Activated B cell treated with CpG ODN at 0.5 μM for 24 hours (primary cell): Measurements from ENCODE around the gene SPATA31D4. TPM values are rescaled to one million over a fixed set of nuclear protein-coding genes. Genes with fewer than 3 reads are reported as not detected.

Experiments
- ATAC-seq: fragments of 200-7000 bp; cut with Tn5 transposase; one replicate; pipeline ENCODE4 v1.10.0; 2021; ENCODE audit warnings: low read depth, mild to moderate bottlenecking, moderate library complexity
- CTCF ChIA-PET: fragments of 350-600 bp; sonication (Branson Sonifier 250); formaldehyde crosslinking; loops from one replicate; lab custom pipeline; 2021; ENCODE audit warnings: antibody characterized with exemption; lab: Charles Lee
- POLR2A ChIA-PET: fragments of 350-600 bp; sonication (Branson Sonifier 250); formaldehyde crosslinking; loops from one replicate; lab custom pipeline; 2021; ENCODE audit warnings: antibody characterized with exemption; lab: Charles Lee
- DNase-seq: peaks from one replicate; pipeline ENCODE4 v3.0.0; 2022
- H3K27ac Mint-ChIP-seq: one replicate; pipeline ENCODE4 v1.8.0; 2020; ENCODE audit warnings: mixed read lengths
- H3K27me3 Mint-ChIP-seq: one replicate; pipeline ENCODE4 v1.8.0; 2021; ENCODE audit warnings: mixed read lengths
- H3K36me3 Mint-ChIP-seq: one replicate; pipeline ENCODE4 v1.8.0; 2021; ENCODE audit warnings: low read depth, mixed read lengths
- H3K4me1 Mint-ChIP-seq: one replicate; pipeline ENCODE4 v1.8.0; 2021; ENCODE audit warnings: mixed read lengths
- H3K4me3 Mint-ChIP-seq: one replicate; pipeline ENCODE4 v1.8.0; 2020; ENCODE audit warnings: mild to moderate bottlenecking, mixed read lengths
- H3K9me3 Mint-ChIP-seq: one replicate; pipeline ENCODE4 v1.8.0; 2020; ENCODE audit warnings: mixed read lengths
- CTCF ChIP-seq: fragments of 200-600 bp; IDR thresholded peaks from one replicate; pipeline ENCODE4 v1.8.0; 2022; ENCODE audit warnings: antibody characterized with exemption, mild to moderate bottlenecking
- intact Hi-C: fragments of 100-400 bp; cut with micrococcal nuclease; formaldehyde crosslinking; loops from one replicate; pipeline ENCODE4 v1.15.1; 2024
- total RNA-seq: library from RNA; stranded (reverse); gene quantifications from 2 replicates; pipeline ENCODE4 v1.2.3, GENCODE V29; 2022

Gene SPATA31D4
- total RNA-seq, 1 donor from 2014 or later: not detected

DNA sequence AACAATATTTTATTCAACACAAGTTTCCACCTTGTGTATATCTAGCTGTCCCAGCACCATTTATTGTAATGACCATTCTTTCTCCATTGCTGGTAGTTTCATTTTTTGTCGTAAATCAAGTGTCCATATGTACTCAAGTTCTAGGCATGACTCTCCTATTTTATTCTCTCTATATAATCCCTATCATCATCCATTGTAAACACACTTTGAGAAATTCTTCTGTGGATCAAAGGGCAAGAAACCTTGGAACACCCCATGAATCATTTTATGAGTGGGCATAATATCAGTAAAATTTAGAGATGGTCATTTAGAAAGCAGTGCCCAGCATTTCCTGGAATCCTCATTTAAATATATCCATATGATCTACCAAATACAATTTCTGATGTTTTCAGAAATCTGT is 35.8 kb upstream of the SPATA31D4 start:
- ATAC-seq (no peak), DNase-seq (no peak)
- ChIA-PET POLR2A (no interaction called here), CTCF (no interaction called here)
- H3K27ac Mint-ChIP-seq: no peak overlapping the region
- peaks cover 2% of the 10 kb centered on the region for H3K27me3 Mint-ChIP-seq
- intact Hi-C loops: no loop called here
- H3K36me3 Mint-ChIP-seq: no peaks in the 10 kb centered on the region
- no peaks in the 10 kb centered on the region for H3K4me1 Mint-ChIP-seq
- no peaks in the 10 kb centered on the region for H3K9me3 Mint-ChIP-seq
- no peak overlapping the region for H3K4me3 Mint-ChIP-seq
- no peak for TF ChIP-seq CTCF

DNA sequence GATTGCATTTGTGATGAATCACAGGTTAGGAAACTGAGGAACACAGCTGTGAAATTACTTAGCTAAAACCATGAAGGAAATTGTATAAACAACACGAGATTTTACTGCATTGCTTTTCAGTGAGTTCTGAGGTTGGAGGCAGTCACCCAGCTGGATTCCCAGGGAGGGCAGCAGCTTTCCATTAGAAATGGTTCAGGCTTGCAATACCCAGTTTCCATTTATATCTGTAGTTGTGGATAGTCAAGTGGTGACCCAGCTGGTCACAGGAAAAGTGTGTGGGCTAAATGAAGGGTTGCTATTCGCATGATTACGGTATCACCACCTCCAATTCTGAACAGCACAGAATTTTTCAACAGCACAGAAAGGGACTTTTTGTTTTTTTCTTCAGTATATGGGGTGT is 34.3 kb upstream of the SPATA31D4 start:
- Mint-ChIP-seq H3K27ac (no peak overlapping the region), H3K36me3 (no peaks in the 10 kb centered on the region), H3K4me3 (no peak overlapping the region), H3K9me3 (no peaks in the 10 kb centered on the region), H3K27me3 (peaks cover 2% of the 10 kb centered on the region), H3K4me1 (no peaks in the 10 kb centered on the region)
- intact Hi-C loops: no loop called here
- DNase-seq: no peak
- POLR2A ChIA-PET: no interaction called here
- TF ChIP-seq CTCF: no peak
- CTCF ChIA-PET: no interaction called here
- ATAC-seq: no peak

DNA sequence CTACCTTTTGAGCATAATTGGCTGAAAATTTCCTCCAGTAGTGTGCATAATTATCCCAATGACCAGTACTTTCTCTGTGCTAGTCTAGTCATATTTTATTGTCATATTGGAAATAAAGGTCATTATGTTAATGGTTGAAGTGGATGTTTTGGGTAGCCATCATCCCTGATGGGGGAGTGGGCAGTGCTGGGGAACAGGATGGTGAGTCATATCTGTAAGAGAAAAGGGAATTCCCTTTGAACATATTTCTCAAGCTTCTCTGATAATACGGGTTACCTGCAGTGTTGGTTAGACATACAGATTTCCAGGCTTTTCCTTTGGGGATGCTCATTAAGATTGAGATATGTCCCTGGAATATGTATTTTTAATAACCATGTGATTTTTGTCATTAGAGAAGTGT is 33.3 kb upstream of the SPATA31D4 start:
- ChIA-PET POLR2A (no interaction called here), CTCF (no interaction called here)
- H3K27ac Mint-ChIP-seq: no peak overlapping the region
- DNase-seq (no peak), ATAC-seq (no peak)
- H3K36me3 Mint-ChIP-seq: no peaks in the 10 kb centered on the region
- no peak overlapping the region for H3K4me3 Mint-ChIP-seq
- peaks cover 2% of the 10 kb centered on the region for H3K27me3 Mint-ChIP-seq
- H3K4me1 Mint-ChIP-seq: no peaks in the 10 kb centered on the region
- no peak for TF ChIP-seq CTCF
- H3K9me3 Mint-ChIP-seq: no peaks in the 10 kb centered on the region
- intact Hi-C loops: no loop called here

- H3K4me1 Mint-ChIP-seq: no peaks in the 10 kb centered on the region
- intact Hi-C loops: no loop called here
- TF ChIP-seq CTCF: no peak
- ChIA-PET POLR2A (no interaction called here), CTCF (no interaction called here)
- DNase-seq (no peak), ATAC-seq (no peak)
- no peak overlapping the region for H3K4me3 Mint-ChIP-seq
- H3K27ac Mint-ChIP-seq: no peak overlapping the region
- H3K9me3 Mint-ChIP-seq: no peaks in the 10 kb centered on the region
- peaks cover 2% of the 10 kb centered on the region for H3K27me3 Mint-ChIP-seq
- no peaks in the 10 kb centered on the region for H3K36me3 Mint-ChIP-seq
These were observed 32.2 kb upstream of the SPATA31D4 start for GRCh38 chr9:81896070-81896469.

DNA sequence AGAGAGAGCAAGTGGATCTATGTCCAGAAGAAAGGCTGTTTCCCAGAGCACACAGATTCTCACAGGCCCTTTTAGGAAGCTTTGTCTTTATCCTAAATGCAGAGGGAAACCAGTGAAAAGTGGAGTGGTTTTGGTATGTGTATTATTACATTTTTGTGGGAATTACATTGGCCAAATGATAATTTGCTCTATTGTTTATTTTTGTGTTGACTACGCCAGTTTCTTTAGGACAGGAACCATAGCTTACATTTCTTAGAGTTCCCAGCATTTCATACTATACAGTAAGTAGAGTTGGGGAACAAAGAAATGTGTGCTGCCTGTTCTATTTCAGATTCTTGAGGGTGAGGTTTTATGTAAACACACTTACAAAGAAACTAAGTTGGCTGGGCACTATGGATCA is 29.4 kb upstream of the SPATA31D4 start:
- ATAC-seq (no peak), DNase-seq (no peak)
- Mint-ChIP-seq H3K9me3 (no peaks in the 10 kb centered on the region), H3K36me3 (no peaks in the 10 kb centered on the region), H3K27me3 (peaks cover 2% of the 10 kb centered on the region), H3K4me1 (no peaks in the 10 kb centered on the region), H3K27ac (no peak overlapping the region), H3K4me3 (no peak overlapping the region)
- no peak for TF ChIP-seq CTCF
- POLR2A ChIA-PET: no interaction called here
- CTCF ChIA-PET: no interaction called here
- intact Hi-C loops: no loop called here
